GM18499 (cell line): ENCODE measurements around the gene MAPK8.

ENCODE experiments used
- ATAC-seq: cut with Tn5 transposase; IDR thresholded peaks from one replicate; pipeline ENCODE4 v1.9.1; 2021; ENCODE audit warnings: moderate number of reproducible peaks; ENCODE audit not compliant: insufficient read depth, unreplicated experiment

The MAPK8 gene

GRCh38 chr10:48369501-48369900 lies 63.0 kb downstream of the MAPK8 start:
- ATAC-seq: no peak

DNA sequence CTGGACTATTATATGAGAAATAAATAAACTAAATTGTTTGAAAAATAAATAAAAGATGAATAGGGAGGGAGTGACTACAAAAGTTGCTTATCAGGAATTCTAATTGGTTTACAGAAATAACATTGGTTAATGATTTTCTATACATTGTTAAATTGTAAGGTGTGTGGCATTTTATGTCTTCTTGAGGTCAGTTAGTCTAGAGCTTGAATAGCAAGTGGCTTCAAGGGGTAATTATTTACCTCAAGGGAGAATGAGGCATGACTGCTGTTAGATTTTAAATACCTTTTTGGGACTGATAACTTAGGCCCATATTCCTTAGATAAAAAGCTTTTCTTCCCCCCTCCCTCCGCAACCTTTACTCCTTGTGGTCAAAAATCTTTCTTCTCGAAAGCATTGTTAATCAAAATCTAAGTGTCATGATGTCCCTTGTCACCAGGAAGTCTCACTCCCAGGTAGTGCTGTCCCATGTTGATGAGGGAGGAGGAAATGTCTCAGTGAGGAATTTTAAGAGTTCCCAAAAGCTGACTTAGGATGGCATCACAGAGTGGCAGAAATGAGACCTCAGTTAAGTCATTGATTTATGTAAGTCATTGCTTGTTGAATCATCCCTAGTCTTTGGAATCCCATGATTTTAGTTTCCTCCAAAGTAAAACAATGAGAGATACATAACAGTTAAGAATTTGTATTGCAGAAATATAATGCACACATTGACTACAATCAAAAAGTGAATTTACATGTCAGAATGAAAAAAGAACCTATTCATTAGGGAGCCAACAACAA lies 71.5 kb downstream of the MAPK8 start:
- ATAC-seq: no peak

- ATAC-seq: no peak
Measured at GRCh38 chr10:48378675-48379074, 72.2 kb downstream of the MAPK8 start.

- ATAC-seq: no peak
Measured at GRCh38 chr10:48381971-48382370, 75.5 kb downstream of the MAPK8 start.

- no peak for ATAC-seq
Measured at GRCh38 chr10:48382982-48383381, 76.5 kb downstream of the MAPK8 start.

GRCh38 chr10:48383393-48383792 lies 76.9 kb downstream of the MAPK8 start:
- no peak for ATAC-seq

DNA sequence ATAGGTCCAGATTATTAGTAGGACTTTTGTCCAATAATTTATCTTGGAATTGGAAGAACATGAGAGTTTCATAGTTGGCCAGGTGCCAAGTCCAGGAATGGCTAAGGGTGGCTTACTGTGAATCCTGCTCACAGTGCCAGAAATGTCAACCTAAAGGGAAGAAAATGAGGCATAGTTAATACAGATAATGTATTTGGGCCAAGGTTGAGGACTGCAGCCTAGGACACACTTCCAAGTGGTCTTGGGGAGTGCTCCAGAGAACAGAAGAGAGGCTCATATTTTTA lies 78.2 kb downstream of the MAPK8 start:
- no peak for ATAC-seq

DNA sequence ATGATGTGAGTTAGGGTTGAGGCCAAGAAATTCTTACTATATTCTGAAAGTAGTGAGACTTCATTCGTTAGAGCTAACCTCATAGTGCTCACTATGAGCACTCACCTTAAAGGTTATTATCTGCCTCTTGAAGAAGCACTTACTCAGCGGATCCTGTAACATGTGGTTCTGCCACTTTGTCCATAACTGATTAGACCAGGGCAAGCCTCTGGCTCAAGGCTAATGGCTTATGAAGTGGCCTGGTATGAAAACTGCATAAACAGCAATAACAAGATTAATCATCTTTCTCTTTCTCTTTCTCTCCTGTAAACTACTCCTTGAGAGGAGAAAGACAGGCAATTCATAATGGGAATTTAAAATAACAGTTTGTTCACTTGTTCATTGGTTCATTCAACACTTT lies 82.8 kb downstream of the MAPK8 start:
- ATAC-seq: no peak

GRCh38 chr10:48389846-48390557 lies 83.5 kb downstream of the MAPK8 start:
- ATAC-seq: no peak

- ATAC-seq: no peak
Measured at GRCh38 chr10:48390558-48390871, 84.0 kb downstream of the MAPK8 start.

GRCh38 chr10:48390933-48391845 lies 84.7 kb downstream of the MAPK8 start:
- ATAC-seq: no peak

GRCh38 chr10:48391994-48392393 lies 85.5 kb downstream of the MAPK8 start:
- ATAC-seq: no peak

- no peak for ATAC-seq
Measured at GRCh38 chr10:48398261-48398660, 91.8 kb downstream of the MAPK8 start.

DNA sequence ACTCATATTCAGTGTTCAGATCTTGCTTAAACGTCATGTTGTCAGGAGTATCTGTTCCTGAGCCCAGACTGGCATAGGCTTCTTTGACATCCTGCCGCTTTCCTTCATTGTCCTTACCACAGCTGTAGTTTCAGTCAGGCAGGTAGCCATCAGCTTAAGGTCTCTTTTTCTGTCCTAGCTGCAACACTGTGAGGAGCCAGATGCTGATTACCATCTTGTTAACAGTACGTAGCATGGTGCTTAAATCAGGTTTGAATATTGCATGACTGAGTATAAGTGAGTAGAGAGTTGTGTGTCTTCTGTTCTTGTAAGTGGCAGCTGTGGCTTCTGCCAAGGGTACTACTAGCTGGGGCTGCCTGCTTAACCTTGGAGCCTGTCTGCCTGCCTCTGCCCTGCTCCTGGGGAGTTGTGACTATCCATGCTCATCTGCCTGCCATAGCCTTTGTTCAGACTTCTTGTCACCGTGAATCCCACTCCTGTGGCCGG lies 92.6 kb downstream of the MAPK8 start:
- no peak for ATAC-seq

GRCh38 chr10:48399551-48399950 lies 93.1 kb downstream of the MAPK8 start:
- ATAC-seq: no peak

GRCh38 chr10:48400129-48400849 lies 93.8 kb downstream of the MAPK8 start:
- ATAC-seq: no peak

- no peak for ATAC-seq
Measured at GRCh38 chr10:48400850-48401220, 94.4 kb downstream of the MAPK8 start.

GRCh38 chr10:48404646-48405045 lies 98.2 kb downstream of the MAPK8 start:
- no peak for ATAC-seq

GRCh38 chr10:48406204-48406603 lies 99.7 kb downstream of the MAPK8 start:
- ATAC-seq: no peak

- no peak for ATAC-seq
Measured at GRCh38 chr10:48406658-48407057, 100.2 kb downstream of the MAPK8 start.
